ENCODE measurements around the gene CST7.
"Not testable (repeated sequence)": the region's sequence is repeated elsewhere in the genome, so short reads cannot be mapped to it uniquely, and the experiment has no call there.

Gene CST7

DNA sequence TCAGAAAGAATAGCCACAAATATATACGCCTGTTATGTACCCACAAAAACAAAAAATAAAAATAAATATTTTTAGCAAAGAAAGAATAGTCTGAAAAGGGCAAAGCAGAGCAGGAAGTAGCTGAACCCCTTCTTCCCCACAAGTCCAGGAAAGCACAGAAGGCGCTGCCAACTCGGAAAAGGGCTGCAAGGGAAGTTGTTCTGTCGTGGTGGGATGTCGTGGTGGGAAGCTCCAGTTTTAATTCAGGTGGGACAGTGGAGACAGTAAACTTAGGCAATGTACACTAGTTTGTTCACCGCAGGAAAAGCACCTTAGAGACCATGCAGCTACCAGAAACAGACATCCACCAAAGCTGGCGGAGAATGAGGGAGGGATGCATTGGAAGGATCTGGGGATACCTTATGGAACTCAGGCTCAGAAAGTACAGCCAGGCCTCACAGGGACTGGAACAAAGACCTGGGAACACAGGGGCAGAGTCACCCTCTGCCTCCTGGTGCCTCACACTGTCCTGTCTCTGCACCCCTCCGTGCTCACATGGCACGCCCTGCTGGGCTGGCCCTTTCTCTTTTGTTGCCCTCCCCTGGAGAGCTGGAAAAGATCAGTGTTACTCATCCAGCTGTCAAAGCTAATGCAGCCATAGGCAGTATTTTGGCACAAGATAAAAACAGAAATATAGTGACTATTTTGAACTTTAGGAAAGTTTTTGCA, 46.8 kb downstream of the CST7 start:
- Mint-ChIP-seq H3K4me3 (no peak overlapping the region), H3K27ac (no peak overlapping the region)
- intact Hi-C loops (cut with micrococcal nuclease), result loop anchor here (1.0 to 10.0 kb wide), 3 partner anchors 69 to 299 kb away; no protein-coding TSS in a partner anchor

DNA sequence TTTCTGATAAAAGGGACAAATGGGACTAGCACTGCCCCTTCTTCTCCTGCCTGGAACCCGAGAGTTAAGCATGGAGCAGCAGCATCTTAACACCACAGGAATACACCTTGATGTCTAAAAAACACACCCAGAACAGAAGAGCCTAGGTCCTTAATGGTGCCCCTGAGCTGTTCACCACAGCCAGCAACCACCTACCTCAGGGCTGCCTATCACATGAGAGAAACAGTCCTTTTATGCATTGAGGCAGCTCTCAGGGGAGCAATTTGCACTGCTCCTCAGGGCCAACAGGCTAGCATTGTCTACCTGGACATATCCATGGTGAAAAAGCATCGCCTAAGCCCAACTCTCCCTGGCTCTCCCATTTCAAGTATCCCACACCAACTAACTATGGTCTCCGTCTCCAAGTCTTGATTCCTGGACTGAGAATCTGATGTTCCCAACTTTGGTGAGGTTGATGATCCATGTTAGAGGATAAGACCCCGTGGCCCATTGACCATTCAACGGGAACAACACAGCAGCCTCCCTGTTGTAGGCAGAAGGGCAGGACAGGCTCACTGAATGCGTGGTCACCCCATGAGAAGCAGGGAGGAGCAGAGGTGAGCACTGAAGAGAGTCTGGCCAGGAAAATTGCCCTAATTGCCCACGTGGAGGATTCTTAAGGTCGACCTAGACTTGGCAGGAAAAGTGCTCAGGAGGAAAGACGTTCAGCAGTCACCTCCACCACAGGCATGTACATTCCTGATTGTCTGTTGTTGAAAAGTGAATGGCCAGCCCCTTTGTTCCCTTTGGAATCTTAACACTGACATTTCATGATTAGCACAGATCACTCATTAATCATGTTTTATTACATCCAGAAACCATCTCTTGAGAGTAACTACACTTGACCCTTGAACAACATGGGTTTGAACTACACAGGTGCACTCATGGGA, 47.6 kb downstream of the CST7 start:
- H3K4me1 Mint-ChIP-seq (ENCODE audit: low read depth), result peaks cover 34% of the 10 kb centered on the region
- H3K27me3 Mint-ChIP-seq, result peaks cover 5% of the 10 kb centered on the region
- peaks cover 11% of the 10 kb centered on the region for H3K36me3 Mint-ChIP-seq (ENCODE audit: low read depth)
- H3K27ac Mint-ChIP-seq, result no peak overlapping the region
- H3K4me3 Mint-ChIP-seq, result no peak overlapping the region
- no peaks in the 10 kb centered on the region for H3K9me3 Mint-ChIP-seq
- intact Hi-C loops (cut with micrococcal nuclease), result loop anchor here (10.0 kb wide), 1 partner anchor 298 kb away; no protein-coding TSS in a partner anchor

More for the DNA sequence above, 46.8 kb downstream of the CST7 start:
- H3K4me1 Mint-ChIP-seq (ENCODE audit: low read depth), result peaks cover 42% of the 10 kb centered on the region
- no peaks in the 10 kb centered on the region for H3K9me3 Mint-ChIP-seq
- peaks cover 18% of the 10 kb centered on the region for H3K36me3 Mint-ChIP-seq (ENCODE audit: low read depth)
- peaks cover 5% of the 10 kb centered on the region for H3K27me3 Mint-ChIP-seq

DNA sequence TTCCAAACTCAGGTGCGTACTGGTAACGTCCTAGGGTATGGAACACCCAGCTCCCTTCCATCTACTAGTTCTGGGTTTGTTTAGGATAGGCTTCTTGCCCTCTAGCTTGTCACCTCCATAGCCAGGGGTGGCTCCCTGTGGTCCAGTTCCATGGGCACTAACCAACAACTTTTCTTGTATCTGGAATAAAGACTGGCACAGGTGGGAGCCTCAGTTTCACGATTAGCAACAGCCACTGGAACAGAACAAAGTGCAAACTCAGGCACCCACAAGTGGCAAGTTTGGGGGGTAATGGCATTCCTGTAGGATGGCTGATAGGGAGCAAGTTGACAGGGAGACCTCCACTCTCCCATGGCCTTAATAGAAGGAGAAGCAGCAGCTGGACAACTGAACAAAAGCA, 49.1 kb downstream of the CST7 start:
- peaks cover 7% of the 10 kb centered on the region for H3K9me3 Mint-ChIP-seq
- peaks cover 30% of the 10 kb centered on the region for H3K4me1 Mint-ChIP-seq (ENCODE audit: low read depth)
- intact Hi-C loops (cut with micrococcal nuclease), result loop anchor here (10.0 kb wide), 1 partner anchor 297 kb away; no protein-coding TSS in a partner anchor
- no peak overlapping the region for H3K4me3 Mint-ChIP-seq
- H3K27ac Mint-ChIP-seq, result no peak overlapping the region
- peaks cover 8% of the 10 kb centered on the region for H3K36me3 Mint-ChIP-seq (ENCODE audit: low read depth)
- peaks cover 5% of the 10 kb centered on the region for H3K27me3 Mint-ChIP-seq

- peaks cover 9% of the 10 kb centered on the region for H3K9me3 Mint-ChIP-seq
- intact Hi-C loops (cut with micrococcal nuclease), result loop anchor here (10.0 kb wide), 1 partner anchor 296 kb away; no protein-coding TSS in a partner anchor
- no peak overlapping the region for H3K4me3 Mint-ChIP-seq
- H3K27ac Mint-ChIP-seq, result peak overlapping the region; percentile 8
- peaks cover 5% of the 10 kb centered on the region for H3K27me3 Mint-ChIP-seq
- H3K4me1 Mint-ChIP-seq (ENCODE audit: low read depth), result peaks cover 24% of the 10 kb centered on the region
- H3K36me3 Mint-ChIP-seq (ENCODE audit: low read depth), result peaks cover 16% of the 10 kb centered on the region
These were observed 49.8 kb downstream of the CST7 start for GRCh38 chr20:24998631-24999445.

DNA sequence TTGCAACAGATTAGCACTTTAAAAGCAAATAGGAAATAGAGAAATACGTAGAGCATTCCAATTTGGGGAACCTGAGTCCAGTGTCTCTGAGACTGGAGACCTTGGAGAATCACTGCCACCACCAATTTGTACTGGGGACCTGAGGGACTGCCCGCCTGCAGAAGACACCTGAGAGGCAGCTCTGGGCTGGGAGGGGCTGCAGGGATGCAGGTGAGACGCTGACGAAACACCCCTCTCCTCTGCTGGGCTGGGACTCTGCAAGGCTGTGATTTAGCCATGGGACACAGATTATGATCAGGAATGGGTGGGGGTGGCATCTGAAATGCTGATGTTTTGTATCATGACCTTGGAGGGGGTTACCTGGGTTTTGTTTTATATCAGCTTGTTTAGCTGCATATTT, 50.5 kb downstream of the CST7 start:
- intact Hi-C loops (cut with micrococcal nuclease), result loop anchor here (10.0 kb wide), 1 partner anchor 295 kb away; no protein-coding TSS in a partner anchor
- H3K27me3 Mint-ChIP-seq, result peaks cover 5% of the 10 kb centered on the region
- H3K4me1 Mint-ChIP-seq (ENCODE audit: low read depth), result peaks cover 17% of the 10 kb centered on the region
- peaks cover 19% of the 10 kb centered on the region for H3K36me3 Mint-ChIP-seq (ENCODE audit: low read depth)
- H3K4me3 Mint-ChIP-seq, result no peak overlapping the region
- H3K9me3 Mint-ChIP-seq, result peaks cover 9% of the 10 kb centered on the region
- H3K27ac Mint-ChIP-seq, result no peak overlapping the region

DNA sequence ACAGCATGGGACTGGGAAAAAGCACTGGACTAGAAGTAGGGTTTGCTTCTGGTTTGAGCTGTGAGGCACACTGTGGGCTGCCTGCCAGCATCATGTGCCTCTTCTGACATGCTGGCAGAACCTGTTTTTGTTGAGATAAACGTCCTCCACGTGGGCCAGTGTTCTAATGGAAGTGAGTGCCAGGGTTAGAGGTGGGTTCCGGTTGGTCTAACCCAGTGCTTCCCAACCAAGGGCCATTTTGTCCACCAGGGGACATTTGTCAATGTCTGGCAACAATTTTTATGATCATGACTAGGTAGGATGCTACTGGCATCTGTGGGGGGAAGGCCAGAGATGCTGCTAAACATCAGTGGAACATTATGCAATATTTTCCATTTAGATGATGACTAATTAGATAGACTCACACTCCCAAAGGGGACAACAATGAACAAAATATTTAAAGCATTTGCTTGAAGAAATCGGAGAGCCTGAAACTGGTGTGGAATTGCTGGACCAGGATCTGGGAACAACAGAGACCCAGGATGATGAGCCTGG, 51.3 kb downstream of the CST7 start:
- intact Hi-C loops (cut with micrococcal nuclease), result no loop called here
- H3K4me1 Mint-ChIP-seq (ENCODE audit: low read depth), result peaks cover 10% of the 10 kb centered on the region
- H3K9me3 Mint-ChIP-seq, result peaks cover 9% of the 10 kb centered on the region
- peaks cover 5% of the 10 kb centered on the region for H3K27me3 Mint-ChIP-seq
- H3K27ac Mint-ChIP-seq, result no peak overlapping the region
- H3K4me3 Mint-ChIP-seq, result no peak overlapping the region
- peaks cover 21% of the 10 kb centered on the region for H3K36me3 Mint-ChIP-seq (ENCODE audit: low read depth)

DNA sequence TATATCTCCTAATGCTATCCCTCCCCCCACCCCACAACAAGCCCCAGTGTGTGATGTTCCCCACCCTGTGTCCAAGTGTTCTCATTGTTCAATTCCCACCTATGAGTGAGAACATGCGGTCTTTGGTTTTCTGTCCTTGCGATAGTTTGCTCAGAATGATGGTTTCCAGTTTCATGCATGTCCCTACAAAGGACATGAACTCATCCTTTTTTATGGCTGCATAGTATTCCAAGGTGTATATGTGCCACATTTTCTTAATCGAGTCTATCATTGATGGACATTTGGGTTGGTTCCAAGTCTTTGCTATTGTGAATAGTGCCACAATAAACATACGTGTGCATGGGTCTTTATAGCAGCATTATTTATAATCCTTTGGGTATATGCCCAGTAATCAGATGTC, 52.3 kb downstream of the CST7 start:
- intact Hi-C loops (cut with micrococcal nuclease); H3K27ac Mint-ChIP-seq; H3K4me1 Mint-ChIP-seq (ENCODE audit: low read depth); H3K9me3 Mint-ChIP-seq; H3K4me3 Mint-ChIP-seq; H3K27me3 Mint-ChIP-seq: not testable (repeated sequence)
- H3K36me3 Mint-ChIP-seq (ENCODE audit: low read depth), result peaks cover 31% of the 10 kb centered on the region

DNA sequence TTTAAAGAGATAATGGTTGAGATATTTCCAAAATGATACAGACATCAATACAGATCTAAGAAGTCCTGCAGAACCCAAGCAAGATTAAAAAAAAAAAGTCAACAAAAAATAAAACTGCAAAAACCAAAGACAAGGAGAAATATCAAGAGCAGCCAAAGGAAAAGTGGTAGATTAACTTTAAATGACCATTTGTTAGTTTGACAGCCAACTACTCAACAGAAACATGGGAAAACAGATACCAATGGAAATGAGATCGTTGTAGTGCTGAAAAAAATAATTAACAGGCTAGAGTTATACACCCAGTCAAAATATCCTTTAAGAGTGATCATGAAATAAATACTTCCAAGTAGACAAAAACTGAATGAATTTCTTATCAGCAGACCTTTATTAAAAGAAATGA, 53.9 kb downstream of the CST7 start:
- peaks cover 9% of the 10 kb centered on the region for H3K4me1 Mint-ChIP-seq (ENCODE audit: low read depth)
- H3K9me3 Mint-ChIP-seq, result peaks cover 9% of the 10 kb centered on the region
- peaks cover 47% of the 10 kb centered on the region for H3K36me3 Mint-ChIP-seq (ENCODE audit: low read depth)
- peaks cover 1% of the 10 kb centered on the region for H3K27me3 Mint-ChIP-seq
- intact Hi-C loops (cut with micrococcal nuclease), result no loop called here
- H3K4me3 Mint-ChIP-seq, result no peak overlapping the region
- H3K27ac Mint-ChIP-seq, result no peak overlapping the region

DNA sequence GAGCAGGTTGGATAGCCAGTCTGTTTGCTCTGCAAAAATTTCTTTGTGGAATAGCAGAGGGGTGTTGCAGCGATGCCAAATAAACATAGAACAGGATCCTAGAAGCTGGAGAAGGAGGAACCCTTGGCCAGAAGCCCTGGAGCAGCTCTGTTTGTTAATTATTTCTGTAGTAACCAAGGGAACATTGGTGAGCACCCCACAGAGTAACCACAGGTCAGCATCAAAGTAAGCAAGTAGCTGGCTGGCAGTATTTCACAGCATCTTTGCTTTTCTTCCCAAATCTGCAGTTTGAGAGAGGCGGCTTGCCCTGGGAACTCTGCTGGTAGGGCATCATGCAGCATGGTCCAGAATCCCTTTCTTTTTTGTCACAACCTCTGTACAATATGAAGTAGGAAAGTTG, 56.2 kb downstream of the CST7 start:
- no peaks in the 10 kb centered on the region for H3K27me3 Mint-ChIP-seq
- peaks cover 9% of the 10 kb centered on the region for H3K9me3 Mint-ChIP-seq
- no peaks in the 10 kb centered on the region for H3K4me1 Mint-ChIP-seq (ENCODE audit: low read depth)
- H3K36me3 Mint-ChIP-seq (ENCODE audit: low read depth), result peaks cover 67% of the 10 kb centered on the region
- no peak overlapping the region for H3K27ac Mint-ChIP-seq
- H3K4me3 Mint-ChIP-seq, result no peak overlapping the region
- intact Hi-C loops (cut with micrococcal nuclease), result no loop called here

DNA sequence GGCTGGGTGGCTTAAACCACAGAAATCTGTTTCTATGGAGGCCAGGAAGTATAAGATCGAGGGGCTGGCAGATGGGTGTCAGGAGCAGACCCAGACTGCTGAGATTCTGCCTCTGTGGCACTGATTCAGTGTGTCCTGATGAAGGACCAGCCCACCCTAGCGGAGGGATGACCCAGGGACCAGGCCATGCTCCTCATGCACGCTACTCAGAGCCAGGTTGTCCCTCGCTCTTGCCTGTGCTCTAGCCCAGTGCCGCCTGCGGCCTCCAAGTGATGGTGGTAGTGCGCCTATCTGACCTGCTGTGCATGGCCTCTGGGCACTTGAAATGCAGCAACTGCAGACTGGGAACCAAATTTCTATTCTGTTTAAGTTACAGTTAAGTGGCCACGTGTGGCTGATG, 56.6 kb downstream of the CST7 start:
- Mint-ChIP-seq H3K9me3 (peaks cover 9% of the 10 kb centered on the region), H3K27ac (no peak overlapping the region), H3K36me3 (ENCODE audit: low read depth) (peaks cover 72% of the 10 kb centered on the region), H3K4me3 (no peak overlapping the region), H3K27me3 (no peaks in the 10 kb centered on the region), H3K4me1 (ENCODE audit: low read depth) (no peaks in the 10 kb centered on the region)
- intact Hi-C loops (cut with micrococcal nuclease), result no loop called here

- Mint-ChIP-seq H3K4me3 (no peak overlapping the region), H3K9me3 (peaks cover 9% of the 10 kb centered on the region), H3K27ac (no peak overlapping the region), H3K27me3 (no peaks in the 10 kb centered on the region), H3K36me3 (ENCODE audit: low read depth) (peaks cover 81% of the 10 kb centered on the region), H3K4me1 (ENCODE audit: low read depth) (no peaks in the 10 kb centered on the region)
- intact Hi-C loops (cut with micrococcal nuclease), result no loop called here
These were observed 57.5 kb downstream of the CST7 start for GRCh38 chr20:25006431-25007167.

DNA sequence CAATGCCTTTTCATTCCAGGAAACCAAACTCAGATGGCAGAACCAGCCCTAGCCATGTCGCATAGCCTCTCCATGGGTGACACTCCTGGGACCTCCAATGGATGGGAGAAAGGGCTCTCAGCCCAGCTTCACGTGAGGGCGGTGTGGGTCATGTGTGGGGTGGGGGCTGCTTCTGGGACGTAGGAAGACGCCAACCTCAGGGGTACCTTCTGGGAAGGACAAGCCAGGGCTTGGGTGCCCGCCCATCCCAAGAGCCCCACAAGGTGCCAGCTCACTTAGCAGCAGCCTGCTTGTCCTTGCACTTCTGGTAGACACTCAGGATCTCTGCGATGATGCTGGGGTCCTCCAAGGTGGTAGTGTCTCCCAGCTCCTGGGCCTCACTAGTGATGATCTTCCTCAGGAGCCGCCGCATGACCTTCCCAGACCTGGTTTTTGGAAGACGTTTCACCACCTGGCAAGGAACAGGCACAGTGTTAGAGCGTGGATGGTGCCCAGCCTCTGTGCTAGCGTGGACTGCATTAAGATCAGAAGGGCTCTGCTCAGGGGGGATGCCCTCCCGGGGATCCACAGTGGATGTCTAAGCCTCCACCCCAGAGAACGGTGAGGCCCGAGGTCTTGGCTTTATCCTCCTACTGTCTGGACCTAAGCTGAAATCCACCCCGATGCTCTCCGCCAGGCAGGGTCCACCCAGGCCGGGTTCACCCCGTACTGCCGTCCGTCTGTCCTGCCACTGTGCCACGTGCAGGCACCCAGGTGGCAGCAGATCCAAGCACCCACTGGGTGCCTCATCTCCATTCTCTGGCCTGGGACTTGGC, 58.6 kb downstream of the CST7 start:
- Mint-ChIP-seq H3K27me3 (no peaks in the 10 kb centered on the region), H3K4me3 (no peak overlapping the region), H3K9me3 (peaks cover 6% of the 10 kb centered on the region), H3K27ac (no peak overlapping the region), H3K4me1 (ENCODE audit: low read depth) (no peaks in the 10 kb centered on the region), H3K36me3 (ENCODE audit: low read depth) (peaks cover 88% of the 10 kb centered on the region)
- intact Hi-C loops (cut with micrococcal nuclease), result no loop called here
